ENCODE results near the gene STUB1.

STUB1 gene

DNA sequence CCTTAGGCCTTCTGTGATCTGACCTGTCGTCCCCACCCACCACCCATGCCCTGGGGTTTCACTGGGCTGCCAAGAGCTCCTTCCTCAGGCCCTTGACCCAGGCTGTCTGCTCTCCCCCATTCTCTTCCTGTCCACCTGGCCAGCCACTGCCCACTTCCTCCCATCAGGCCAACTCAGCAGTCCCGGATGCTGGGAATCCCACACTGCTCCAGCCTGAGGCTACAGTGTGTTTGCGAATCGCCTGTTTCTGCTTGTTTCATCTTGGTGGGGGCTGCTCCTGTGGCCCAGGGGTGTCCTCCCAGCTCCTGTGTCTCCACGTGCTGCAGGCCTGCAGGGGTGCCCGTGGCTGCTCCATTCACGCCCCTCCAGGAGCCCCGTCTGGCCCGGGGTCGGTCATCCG is 33.9 kb downstream of the STUB1 start:
- H3K9me3 Mint-ChIP-seq, result no peaks in the 10 kb centered on the region
- H3K4me3 Mint-ChIP-seq, result no peak overlapping the region
- no peaks in the 10 kb centered on the region for H3K36me3 Mint-ChIP-seq (ENCODE audit: low read depth)
- H3K27me3 Mint-ChIP-seq, result peaks cover 24% of the 10 kb centered on the region
- peaks cover 12% of the 10 kb centered on the region for H3K4me1 Mint-ChIP-seq (ENCODE audit: low read depth)
- H3K27ac Mint-ChIP-seq, result no peak overlapping the region

- Mint-ChIP-seq H3K27me3 (peaks cover 18% of the 10 kb centered on the region), H3K9me3 (no peaks in the 10 kb centered on the region), H3K27ac (no peak within 1 kb of the TSS), H3K4me1 (ENCODE audit: low read depth) (peaks cover 20% of the 10 kb centered on the region), H3K4me3 (peak within 1 kb of the TSS; percentile 67), H3K36me3 (ENCODE audit: low read depth) (no peaks in the 10 kb centered on the region)
Measured at GRCh38 chr16:714558-715476, 34.6 kb downstream of the STUB1 start, which contains the start of gene METRN. Gene METRN (plus strand): TSS chr16:715118. CDS start chr16:715290, 172 bp downstream.

- H3K27me3 Mint-ChIP-seq, result peaks cover 12% of the 10 kb centered on the region
- peak overlapping the region; percentile 67 for H3K4me3 Mint-ChIP-seq
- peaks cover 27% of the 10 kb centered on the region for H3K4me1 Mint-ChIP-seq (ENCODE audit: low read depth)
- H3K27ac Mint-ChIP-seq, result no peak overlapping the region
- H3K36me3 Mint-ChIP-seq (ENCODE audit: low read depth), result no peaks in the 10 kb centered on the region
- no peaks in the 10 kb centered on the region for H3K9me3 Mint-ChIP-seq
Measured at GRCh38 chr16:715477-716199, 35.4 kb downstream of the STUB1 start.

- no peak overlapping the region for H3K27ac Mint-ChIP-seq
- peaks cover 12% of the 10 kb centered on the region for H3K27me3 Mint-ChIP-seq
- H3K4me1 Mint-ChIP-seq (ENCODE audit: low read depth), result peaks cover 27% of the 10 kb centered on the region
Measured at GRCh38 chr16:716200-716568, 36.0 kb downstream of the STUB1 start.

DNA sequence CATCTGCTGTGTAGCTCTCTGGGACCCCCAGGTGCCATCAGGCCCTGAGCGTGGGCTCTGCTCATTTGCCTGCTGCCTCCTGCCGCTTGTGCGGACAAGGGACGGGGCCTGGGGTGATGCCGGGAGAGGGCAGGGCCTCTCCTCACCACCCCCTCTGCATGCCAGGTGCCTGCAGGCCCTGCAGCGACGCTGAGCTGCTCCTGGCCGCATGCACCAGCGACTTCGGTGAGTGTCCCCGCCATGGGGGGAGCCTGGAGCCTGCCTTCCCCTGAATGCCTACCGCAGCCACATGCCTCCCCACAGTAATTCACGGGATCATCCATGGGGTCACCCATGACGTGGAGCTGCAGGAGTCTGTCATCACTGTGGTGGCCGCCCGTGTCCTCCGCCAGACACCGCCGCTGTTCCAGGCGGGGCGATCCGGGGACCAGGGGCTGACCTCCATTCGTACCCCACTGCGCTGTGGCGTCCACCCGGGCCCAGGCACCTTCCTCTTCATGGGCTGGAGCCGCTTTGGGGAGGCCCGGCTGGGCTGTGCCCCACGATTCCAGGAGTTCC is 36.6 kb downstream of the STUB1 start:
- Mint-ChIP-seq H3K27me3 (peaks cover 12% of the 10 kb centered on the region), H3K4me3 (peak overlapping the region; percentile 67), H3K4me1 (ENCODE audit: low read depth) (peaks cover 27% of the 10 kb centered on the region), H3K9me3 (no peaks in the 10 kb centered on the region), H3K36me3 (ENCODE audit: low read depth) (no peaks in the 10 kb centered on the region), H3K27ac (no peak overlapping the region)

More at GRCh38 chr16:716200-716568, 36.0 kb downstream of the STUB1 start:
- H3K4me3 Mint-ChIP-seq, result peak overlapping the region; percentile 67
- H3K36me3 Mint-ChIP-seq (ENCODE audit: low read depth), result no peaks in the 10 kb centered on the region
- H3K9me3 Mint-ChIP-seq, result no peaks in the 10 kb centered on the region

DNA sequence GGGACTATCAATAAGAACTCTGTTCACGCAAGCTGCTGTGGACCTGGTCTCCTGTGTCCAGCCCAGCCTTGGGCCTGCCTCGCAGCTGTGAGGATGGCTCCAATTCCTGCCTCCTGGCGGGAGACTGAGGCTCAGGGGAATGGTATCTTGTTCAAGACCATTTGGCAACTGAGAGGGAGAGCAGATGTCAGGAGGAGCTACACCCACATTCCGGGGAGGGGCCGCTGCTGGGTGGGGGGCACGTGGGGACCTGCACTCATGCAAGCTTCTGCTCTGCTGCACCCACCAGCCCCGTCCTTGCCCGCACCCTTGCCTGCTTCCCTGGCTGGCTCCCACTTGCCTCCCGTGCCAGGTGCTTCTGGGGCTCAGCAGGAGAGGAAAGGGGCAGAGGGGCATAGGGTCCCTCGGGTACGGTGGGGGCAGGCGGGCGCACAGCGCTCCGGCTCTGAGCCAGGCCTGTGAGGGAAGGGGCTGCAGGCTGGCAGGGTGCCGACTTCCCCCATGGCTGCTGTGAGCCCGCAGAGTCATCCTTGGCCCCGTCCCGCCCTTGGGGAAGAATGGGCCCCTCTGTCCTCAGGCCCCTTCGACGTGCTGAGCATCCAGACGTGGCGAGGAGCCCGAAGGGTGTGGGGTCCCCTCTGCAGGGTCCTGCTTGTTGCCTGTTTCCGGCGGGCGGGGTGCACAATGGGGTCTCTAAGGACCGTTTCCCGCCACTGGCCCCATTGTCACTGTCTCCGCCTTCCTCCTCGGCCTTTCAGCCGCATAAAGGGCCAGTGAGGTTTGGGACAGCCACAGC is 37.4 kb downstream of the STUB1 start:
- Mint-ChIP-seq H3K4me1 (ENCODE audit: low read depth) (peaks cover 34% of the 10 kb centered on the region), H3K9me3 (no peaks in the 10 kb centered on the region), H3K27me3 (peaks cover 10% of the 10 kb centered on the region), H3K27ac (no peak overlapping the region), H3K36me3 (ENCODE audit: low read depth) (no peaks in the 10 kb centered on the region), H3K4me3 (no peak overlapping the region)

DNA sequence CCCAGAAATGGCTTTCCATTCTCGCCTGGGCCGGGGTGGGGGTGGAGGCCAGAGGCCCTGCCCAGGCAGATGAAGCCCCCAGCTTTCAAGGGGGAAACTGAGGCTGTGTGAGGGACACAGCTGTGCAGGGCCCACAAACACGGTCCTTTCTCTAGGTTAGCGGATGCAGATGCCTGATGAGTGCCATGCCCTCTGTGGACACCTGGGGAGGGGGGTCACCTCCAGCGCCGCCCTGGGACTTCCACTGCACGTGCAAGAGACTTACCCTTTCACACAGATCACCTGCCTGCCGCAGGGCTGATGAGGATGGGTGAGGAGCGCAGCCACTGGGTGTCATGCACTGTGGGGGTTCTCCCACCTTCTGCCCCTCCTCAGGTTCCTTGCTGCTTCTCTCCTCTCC is 38.2 kb downstream of the STUB1 start:
- Mint-ChIP-seq H3K4me3 (no peak overlapping the region), H3K4me1 (ENCODE audit: low read depth) (peaks cover 38% of the 10 kb centered on the region), H3K27me3 (peaks cover 7% of the 10 kb centered on the region), H3K36me3 (ENCODE audit: low read depth) (no peaks in the 10 kb centered on the region), H3K9me3 (no peaks in the 10 kb centered on the region), H3K27ac (no peak overlapping the region)

DNA sequence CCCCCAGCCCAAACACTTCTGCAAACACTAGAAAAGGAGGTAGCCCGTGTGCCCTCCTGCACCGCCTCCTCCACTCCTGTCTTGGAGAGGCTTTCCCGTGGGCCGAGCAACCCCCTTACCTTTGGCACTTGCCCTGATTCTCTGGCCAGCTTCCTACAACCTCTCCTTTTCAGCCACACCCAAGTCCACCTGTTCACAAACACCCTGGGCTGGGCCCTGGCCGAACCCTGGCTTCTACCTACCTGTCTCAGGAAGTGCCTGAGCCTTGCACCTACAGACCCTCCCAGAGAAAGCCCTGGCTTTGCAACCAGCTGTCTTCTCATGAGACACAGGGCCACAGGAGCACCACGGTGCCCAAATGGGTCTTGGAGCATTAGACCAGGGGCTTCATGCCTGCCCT is 38.7 kb downstream of the STUB1 start:
- no peaks in the 10 kb centered on the region for H3K36me3 Mint-ChIP-seq (ENCODE audit: low read depth)
- peak overlapping the region; percentile 83 for H3K4me3 Mint-ChIP-seq
- peaks cover 3% of the 10 kb centered on the region for H3K27me3 Mint-ChIP-seq
- no peak overlapping the region for H3K27ac Mint-ChIP-seq
- peaks cover 38% of the 10 kb centered on the region for H3K4me1 Mint-ChIP-seq (ENCODE audit: low read depth)
- no peaks in the 10 kb centered on the region for H3K9me3 Mint-ChIP-seq

DNA sequence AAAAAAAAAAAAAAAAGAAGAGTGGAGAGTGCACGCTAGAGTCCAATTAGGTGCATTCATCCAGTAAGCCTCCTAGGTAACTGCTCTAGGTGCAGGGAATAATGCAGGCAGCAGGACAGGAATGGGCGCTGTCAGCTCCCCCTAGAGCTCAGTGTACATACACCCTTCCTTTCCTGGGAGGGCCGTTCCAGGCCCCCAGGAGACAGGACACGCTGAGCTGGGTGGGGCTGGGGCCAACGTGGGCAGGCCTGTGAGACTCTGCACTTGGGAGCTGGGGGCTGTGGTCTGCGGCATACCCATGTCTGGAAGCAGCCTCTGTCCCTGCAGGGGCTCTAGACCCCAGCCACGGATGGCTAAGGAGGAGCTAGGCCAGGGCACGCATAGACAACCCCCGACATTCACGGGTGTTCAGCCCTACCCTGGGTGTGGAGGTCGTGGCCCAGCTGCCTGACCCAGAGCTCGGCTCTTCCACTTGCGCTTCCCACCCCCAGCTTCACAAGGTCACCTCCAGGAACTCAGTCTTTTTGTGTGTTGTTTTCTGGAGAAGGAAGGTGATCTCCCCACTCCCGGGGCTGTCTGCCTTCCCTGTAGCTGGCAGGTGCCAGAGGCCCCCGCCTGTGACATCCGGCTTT is 39.7 kb downstream of the STUB1 start:
- Mint-ChIP-seq H3K27me3 (no peaks in the 10 kb centered on the region), H3K4me3 (peak overlapping the region; percentile 83), H3K9me3 (no peaks in the 10 kb centered on the region), H3K36me3 (ENCODE audit: low read depth) (no peaks in the 10 kb centered on the region), H3K4me1 (ENCODE audit: low read depth) (peaks cover 38% of the 10 kb centered on the region), H3K27ac (peak overlapping the region; percentile 85)

GRCh38 chr16:720447-720989 is 40.3 kb downstream of the STUB1 start:
- H3K9me3 Mint-ChIP-seq, result no peaks in the 10 kb centered on the region
- H3K4me1 Mint-ChIP-seq (ENCODE audit: low read depth), result peaks cover 38% of the 10 kb centered on the region
- H3K4me3 Mint-ChIP-seq, result peak overlapping the region; percentile 83
- no peaks in the 10 kb centered on the region for H3K36me3 Mint-ChIP-seq (ENCODE audit: low read depth)
- peak overlapping the region; percentile 85 for H3K27ac Mint-ChIP-seq
- H3K27me3 Mint-ChIP-seq, result no peaks in the 10 kb centered on the region

GRCh38 chr16:720990-721764 is 41.0 kb downstream of the STUB1 start, which contains the start of gene ANTKMT:
Gene ANTKMT (plus strand): TSS chr16:721146. CDS start chr16:721275, 129 bp downstream.
- Mint-ChIP-seq H3K4me1 (ENCODE audit: low read depth) (peaks cover 34% of the 10 kb centered on the region), H3K36me3 (ENCODE audit: low read depth) (no peaks in the 10 kb centered on the region), H3K9me3 (no peaks in the 10 kb centered on the region), H3K27ac (peak within 1 kb of the TSS; percentile 85), H3K4me3 (peak within 1 kb of the TSS; percentile 83), H3K27me3 (no peaks in the 10 kb centered on the region)

DNA sequence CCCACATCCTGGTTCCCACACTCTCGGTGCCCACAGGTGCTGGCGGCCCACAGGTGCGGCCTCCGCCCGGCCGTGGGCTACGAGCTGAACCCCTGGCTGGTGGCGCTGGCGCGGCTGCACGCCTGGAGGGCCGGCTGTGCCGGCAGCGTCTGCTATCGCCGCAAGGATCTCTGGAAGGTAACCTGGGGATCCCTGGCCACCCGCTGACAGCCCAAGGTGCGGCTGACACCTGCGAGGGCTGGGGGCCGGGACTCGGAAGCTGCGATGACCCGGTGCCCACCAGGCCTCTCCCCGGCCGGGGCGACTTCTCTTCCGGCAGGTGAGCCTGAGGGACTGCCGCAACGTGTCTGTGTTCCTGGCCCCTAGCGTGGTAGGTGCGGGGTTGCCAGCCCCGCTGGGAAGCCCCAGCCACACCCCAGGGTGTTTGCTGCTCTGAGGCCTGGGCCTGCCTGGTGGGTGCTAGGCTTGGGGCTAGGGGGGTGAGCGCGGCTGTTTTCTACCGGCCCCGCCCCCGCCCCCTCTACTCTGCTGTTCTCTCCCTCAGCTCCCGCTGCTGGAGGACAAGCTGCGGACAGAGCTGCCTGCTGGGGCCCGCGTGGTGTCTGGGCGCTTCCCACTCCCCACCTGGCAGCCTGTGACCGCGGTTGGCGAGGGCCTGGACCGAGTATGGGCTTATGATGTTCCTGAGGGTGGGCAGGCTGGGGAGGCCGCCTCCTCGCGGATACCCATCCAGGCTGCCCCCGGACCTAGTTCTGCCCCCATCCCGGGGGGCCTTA is 41.7 kb downstream of the STUB1 start:
- peak overlapping the region; percentile 66 for H3K4me3 Mint-ChIP-seq

More for the DNA sequence above, 41.7 kb downstream of the STUB1 start:
- no peaks in the 10 kb centered on the region for H3K36me3 Mint-ChIP-seq (ENCODE audit: low read depth)
- H3K27ac Mint-ChIP-seq, result peak overlapping the region; percentile 45
- no peaks in the 10 kb centered on the region for H3K27me3 Mint-ChIP-seq
- no peaks in the 10 kb centered on the region for H3K9me3 Mint-ChIP-seq
- peaks cover 31% of the 10 kb centered on the region for H3K4me1 Mint-ChIP-seq (ENCODE audit: low read depth)
